NOMO-1 treated with DMSO at 0.1 percent for 48 hours (cell line): ENCODE measurements around the gene PCYT1A.
"Not testable (repeated sequence)": the region's sequence is repeated elsewhere in the genome, so short reads cannot be mapped to it uniquely, and the experiment has no call there.

Source experiments
- DNase-seq: peaks from one replicate; lab custom pipeline; 2025; ENCODE audit not compliant: unreplicated experiment; lab: John Stamatoyannopoulos, UW

Gene PCYT1A

GRCh38 chr3:196216681-196217211 is 70.8 kb downstream of the PCYT1A start:
- DNase-seq, result no peak

GRCh38 chr3:196216089-196216564 is 71.4 kb downstream of the PCYT1A start, which contains the start of gene SLC51A:
TSS of gene SLC51A (plus strand) at chr3:196216534. CDS start at chr3:196216713, 179 bp downstream.
- DNase-seq, result no peak

DNA sequence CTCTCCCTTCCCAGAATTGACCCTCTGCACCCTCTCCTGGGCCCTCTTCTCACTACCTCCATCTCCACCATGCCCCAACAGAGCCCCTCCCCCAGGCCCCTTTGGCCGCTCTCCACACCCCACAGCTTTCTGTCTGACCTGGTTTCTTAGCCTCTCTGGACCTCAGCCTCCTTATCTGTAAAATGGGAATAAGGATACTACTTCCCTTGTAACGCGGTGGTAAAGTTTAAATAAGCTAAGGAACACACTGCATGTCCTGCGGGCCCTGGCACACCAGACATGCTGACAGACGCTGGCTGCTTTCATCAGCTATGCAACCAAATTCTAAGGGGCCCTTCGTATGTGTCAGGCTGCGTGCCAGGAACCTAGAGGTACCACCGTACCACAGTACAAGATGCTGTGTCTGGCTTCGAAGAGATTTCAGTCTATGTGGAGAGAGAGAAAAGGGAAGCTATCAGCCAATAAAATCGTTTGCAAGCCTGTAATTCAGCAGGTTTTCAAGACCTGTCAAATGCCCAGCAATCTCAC is 72.0 kb downstream of the PCYT1A start:
- peak; percentile 69 for DNase-seq

- DNase-seq, result no peak
Measured at GRCh38 chr3:196214783-196215441, 72.6 kb downstream of the PCYT1A start.

DNA sequence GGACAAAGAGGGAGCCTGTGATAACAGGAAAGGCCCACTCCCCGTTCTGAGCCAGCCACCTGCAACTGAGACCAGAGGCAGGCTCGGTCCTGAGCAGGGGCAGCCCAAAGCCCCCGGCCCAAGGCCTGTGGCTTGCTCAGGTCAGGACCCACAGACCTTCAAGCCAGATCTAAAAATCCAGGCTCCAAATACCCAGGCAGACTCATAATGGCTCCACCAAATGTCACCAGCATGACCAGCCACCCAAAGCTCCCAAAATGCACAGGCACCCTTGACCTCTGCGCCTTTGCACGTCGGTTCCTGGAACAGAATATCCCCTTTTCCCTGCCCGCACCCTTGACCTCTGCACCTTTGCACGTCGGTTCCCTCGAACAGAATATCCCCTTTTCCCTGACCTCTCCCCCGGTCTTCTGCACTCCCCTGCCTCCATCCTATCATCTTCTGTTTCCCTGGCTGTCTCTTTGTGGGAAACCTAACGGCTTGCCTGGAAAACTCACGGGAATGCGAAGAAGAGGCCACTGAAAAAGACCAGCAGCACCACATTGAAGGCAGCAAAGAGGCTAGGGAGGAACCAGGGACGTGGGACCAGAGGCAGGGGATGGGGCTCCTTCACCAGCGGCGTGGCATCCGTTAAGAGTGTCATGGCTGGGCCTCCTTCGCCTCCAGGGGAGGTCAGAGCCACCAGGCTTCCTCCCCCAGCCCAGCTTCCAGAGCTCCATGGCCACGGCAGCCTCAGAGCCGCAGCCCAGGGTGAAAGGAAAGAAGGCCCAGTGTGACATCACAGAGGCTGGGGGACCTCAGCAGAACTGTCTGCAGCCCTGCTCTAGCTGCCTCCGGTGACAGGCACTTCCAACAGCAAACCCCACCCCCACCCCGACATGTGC is 76.6 kb downstream of the PCYT1A start, which contains the start of gene ZDHHC19:
ZDHHC19 (minus strand) TSS at position 728 of the 884 bp plus-strand sequence; CDS start at position 643, 85 bp downstream.
- no peak for DNase-seq

GRCh38 chr3:196209944-196210672 is 77.4 kb downstream of the PCYT1A start:
- DNase-seq, result not testable (repeated sequence)

GRCh38 chr3:196208942-196209695 is 78.4 kb downstream of the PCYT1A start:
- no peak for DNase-seq

DNA sequence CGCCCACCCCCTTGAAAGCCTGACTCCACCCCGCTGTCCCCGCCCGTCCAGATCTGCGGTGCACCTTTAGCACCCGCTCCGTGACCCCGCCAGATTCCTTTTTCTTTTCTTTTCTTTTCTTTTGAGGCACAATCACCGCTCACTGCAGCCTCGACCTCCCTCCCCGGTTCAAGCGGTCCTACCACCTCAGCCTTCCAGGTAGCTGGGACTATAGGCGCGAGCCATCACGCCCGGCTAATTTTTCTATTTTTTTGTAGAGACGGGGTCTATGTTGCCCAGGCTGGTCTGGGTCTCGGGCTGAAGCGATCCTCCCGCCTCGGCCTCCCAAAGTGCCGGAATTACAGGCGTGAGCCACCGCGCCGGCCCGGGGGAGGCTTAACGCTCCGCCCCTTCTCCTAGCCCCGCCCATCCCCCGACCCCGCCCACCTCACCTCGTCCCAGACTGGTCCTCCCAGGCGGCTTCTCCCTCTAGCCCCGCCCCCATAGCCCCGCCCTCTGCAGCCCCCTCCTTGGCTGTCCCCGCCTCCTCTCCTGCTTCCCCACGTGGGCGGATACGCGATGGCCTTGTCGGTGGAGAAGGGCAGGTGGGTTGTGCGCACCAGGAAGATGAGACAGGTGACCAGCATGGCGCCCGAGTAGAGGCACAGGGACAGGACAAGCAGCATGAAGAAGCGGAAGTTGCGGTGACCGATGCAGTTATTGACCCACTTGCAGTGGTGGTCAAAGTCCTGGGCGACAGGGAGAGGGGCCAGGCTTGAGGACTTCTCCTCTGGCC is 79.5 kb downstream of the PCYT1A start:
- peak; percentile 55 for DNase-seq

DNA sequence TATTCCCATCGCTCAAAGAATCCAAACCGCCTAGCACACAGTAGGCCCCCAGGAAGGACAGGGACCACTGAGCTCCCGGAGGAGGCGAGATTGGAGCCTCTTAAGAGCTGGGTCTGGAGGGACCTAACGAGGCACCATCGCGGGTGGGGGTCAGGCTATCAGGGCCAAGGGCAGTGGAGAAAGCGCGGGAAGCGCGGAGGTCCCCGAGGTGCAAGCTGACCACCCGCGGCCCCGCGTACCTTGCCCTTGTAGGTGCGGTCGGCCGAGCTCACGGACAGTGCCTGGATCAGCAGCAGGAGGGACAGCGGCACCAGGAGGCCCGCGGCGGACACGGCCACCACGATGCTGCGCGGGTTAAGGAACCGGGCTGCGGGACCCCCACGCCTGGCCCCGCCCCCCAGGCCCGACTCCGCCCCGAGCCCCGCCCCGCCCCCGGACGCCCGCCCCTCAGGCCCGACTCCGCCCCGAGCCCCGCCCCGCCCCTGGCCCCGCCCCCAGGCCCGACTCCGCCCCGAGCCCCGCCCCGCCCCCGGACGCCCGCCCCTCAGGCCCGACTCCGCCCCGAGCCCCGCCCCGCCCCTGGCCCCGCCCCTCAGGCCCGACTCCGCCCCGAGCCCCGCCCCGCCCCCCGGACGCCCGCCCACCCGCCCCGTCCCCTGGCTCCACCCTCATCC is 80.2 kb downstream of the PCYT1A start:
- DNase-seq, result no peak

GRCh38 chr3:196205442-196206205 is 81.9 kb downstream of the PCYT1A start:
- not testable (repeated sequence) for DNase-seq

- peak; percentile 80 for DNase-seq
Measured at GRCh38 chr3:196203846-196204245, 83.7 kb downstream of the PCYT1A start.

DNA sequence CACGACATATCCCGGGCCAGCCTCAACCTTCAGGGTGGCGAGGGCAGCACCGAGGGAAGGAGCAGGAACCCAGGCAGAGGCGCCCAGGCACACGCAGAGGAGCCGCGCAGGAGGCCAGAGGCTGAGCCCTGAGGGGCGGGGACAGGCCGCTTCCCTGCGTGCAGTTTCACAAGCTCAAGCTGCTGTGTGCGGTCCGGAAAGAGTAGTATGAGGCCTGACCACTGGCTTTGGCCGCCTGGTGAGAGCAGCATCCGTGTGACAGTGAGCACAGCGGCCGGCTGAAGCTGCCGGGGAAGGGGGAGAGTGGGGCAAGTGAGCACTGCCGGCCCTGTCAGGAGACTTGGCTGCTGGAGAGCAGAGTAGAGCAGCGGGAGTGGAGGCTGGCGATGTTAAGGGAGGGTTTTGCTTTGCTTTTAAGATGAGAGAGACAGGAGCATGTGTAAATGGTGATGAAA is 85.0 kb downstream of the PCYT1A start:
- peak; percentile 94 for DNase-seq

- DNase-seq, result no peak
Measured at GRCh38 chr3:196198771-196199753, 88.5 kb downstream of the PCYT1A start.

- no peak for DNase-seq
Measured at GRCh38 chr3:196198081-196198675, 89.3 kb downstream of the PCYT1A start.

GRCh38 chr3:196197524-196197923 is 90.0 kb downstream of the PCYT1A start:
- no peak for DNase-seq

DNA sequence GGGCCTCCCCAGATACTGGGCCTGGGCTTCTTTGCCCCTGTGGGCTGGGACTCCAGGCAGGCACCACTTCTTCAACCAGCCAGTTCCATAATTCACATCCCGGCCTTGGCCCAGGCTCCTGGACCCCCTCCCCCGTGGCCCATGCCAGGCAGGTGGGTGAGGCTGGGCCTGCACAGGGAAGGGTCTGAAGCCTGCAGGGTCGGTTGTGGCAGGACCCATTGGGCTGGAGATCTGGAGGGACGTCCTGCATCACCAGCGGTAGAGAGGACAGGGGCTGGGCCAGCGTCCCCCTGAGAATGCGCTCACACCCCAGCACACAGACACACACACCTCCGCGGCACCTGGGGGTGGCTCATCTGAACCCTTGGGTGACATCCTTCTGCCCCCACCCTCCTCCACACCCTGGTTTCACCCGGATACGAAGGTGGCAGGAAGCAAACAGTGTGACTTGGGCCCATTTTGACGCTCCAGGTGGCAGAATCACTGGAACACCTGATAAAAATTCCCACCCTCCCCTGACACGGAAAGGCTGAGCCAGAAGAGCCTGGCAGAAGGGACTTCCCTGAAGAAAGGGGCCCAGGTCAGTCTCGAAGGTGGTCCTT is 91.8 kb downstream of the PCYT1A start:
- DNase-seq, result no peak
